Stimulated activated CD4-positive, alpha-beta T cell treated with anti-CD3 and anti-CD28 coated beads, Interleukin-1b, Interleukin-23, amount 100 ng/mL, for 4 hours (primary cell): ENCODE results near the gene RBM45.
"Not testable (repeated sequence)": the region's sequence is repeated elsewhere in the genome, so short reads cannot be mapped to it uniquely, and the experiment has no call there.

Experiments used
- DNase-seq, 2 donors: peaks; one replicate each; pipeline ENCODE4 v3.0.0-alpha.2; 2020; ENCODE audit warnings: low read depth in 2 of 2

The RBM45 gene

GRCh38 chr2:178106053-178106452 lies 6.2 kb upstream of the RBM45 start:
- DNase-seq: no peak

- DNase-seq: no peak
These were observed 4.1 kb upstream of the RBM45 start for GRCh38 chr2:178108176-178108575.

GRCh38 chr2:178109813-178110212 lies 2.4 kb upstream of the RBM45 start:
- no peak for DNase-seq

- no peak for DNase-seq
These were observed 1.6 kb upstream of the RBM45 start for GRCh38 chr2:178110681-178111080.

GRCh38 chr2:178111743-178112142 lies 494 bp upstream of the RBM45 start:
- no peak for DNase-seq

GRCh38 chr2:178114462-178114861 lies 2.2 kb downstream of the RBM45 start:
- DNase-seq: no peak

- no peak for DNase-seq
These were observed 3.0 kb downstream of the RBM45 start for GRCh38 chr2:178115271-178115670.

- DNase-seq: no peak
These were observed 5.5 kb downstream of the RBM45 start for GRCh38 chr2:178117725-178118124.

- no peak for DNase-seq
These were observed 7.1 kb downstream of the RBM45 start for GRCh38 chr2:178119179-178119922.

GRCh38 chr2:178123163-178123562 lies 10.9 kb downstream of the RBM45 start:
- no peak for DNase-seq

GRCh38 chr2:178125125-178125524 lies 12.9 kb downstream of the RBM45 start:
- DNase-seq: no peak

GRCh38 chr2:178125862-178126261 lies 13.6 kb downstream of the RBM45 start:
- no peak for DNase-seq

GRCh38 chr2:178128836-178129630 lies 16.8 kb downstream of the RBM45 start:
- no peak for DNase-seq

- DNase-seq: no peak
These were observed 24.2 kb downstream of the RBM45 start for GRCh38 chr2:178136321-178137025.

GRCh38 chr2:178142274-178143065 lies 30.2 kb downstream of the RBM45 start:
- DNase-seq: no peak

GRCh38 chr2:178143481-178143880 lies 31.2 kb downstream of the RBM45 start:
- no peak for DNase-seq

GRCh38 chr2:178152033-178152432 lies 39.8 kb downstream of the RBM45 start:
- DNase-seq: no peak

GRCh38 chr2:178152542-178152941 lies 40.3 kb downstream of the RBM45 start:
- DNase-seq: no peak

- no peak for DNase-seq
These were observed 40.7 kb downstream of the RBM45 start for GRCh38 chr2:178152977-178153376.

GRCh38 chr2:178153878-178154277 lies 41.6 kb downstream of the RBM45 start:
- not testable (repeated sequence) for DNase-seq

- DNase-seq: no peak
These were observed 43.3 kb downstream of the RBM45 start for GRCh38 chr2:178155524-178155923.

- DNase-seq: no peak
These were observed 45.3 kb downstream of the RBM45 start for GRCh38 chr2:178157574-178157973.
